CD4-positive, alpha-beta T cell treated with Interleukin-10 for 1 hour (primary cell): ENCODE data around the gene GNA14.
"Not testable (repeated sequence)": the region's sequence is repeated elsewhere in the genome, so short reads cannot be mapped to it uniquely, and the experiment has no call there.

Experiments
- DNase-seq: peaks from one replicate; pipeline ENCODE4 v3.0.0-alpha.2; 2020

GNA14 gene

DNA sequence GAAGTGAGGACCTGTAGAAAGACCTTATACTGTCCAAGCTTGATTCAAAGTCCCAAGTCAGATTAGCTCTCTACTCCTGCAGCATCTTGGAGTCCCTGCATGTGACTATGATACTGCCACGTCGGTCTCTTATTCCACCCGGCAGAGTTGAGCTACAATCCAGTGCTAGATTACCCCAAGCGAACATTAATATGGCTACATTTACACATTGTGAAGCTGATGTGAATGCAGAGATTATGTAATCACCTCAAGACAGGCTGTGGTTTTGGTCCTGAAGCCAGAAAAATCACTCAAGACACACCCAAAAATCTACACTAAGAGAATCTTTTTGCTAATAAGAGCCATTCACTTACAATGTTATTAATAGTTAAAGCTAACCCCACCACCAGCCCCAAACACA, 116.7 kb downstream of the GNA14 start:
- no peak for DNase-seq

- no peak for DNase-seq
Observed at GRCh38 chr9:77523891-77524290, 124.2 kb downstream of the GNA14 start.

DNA sequence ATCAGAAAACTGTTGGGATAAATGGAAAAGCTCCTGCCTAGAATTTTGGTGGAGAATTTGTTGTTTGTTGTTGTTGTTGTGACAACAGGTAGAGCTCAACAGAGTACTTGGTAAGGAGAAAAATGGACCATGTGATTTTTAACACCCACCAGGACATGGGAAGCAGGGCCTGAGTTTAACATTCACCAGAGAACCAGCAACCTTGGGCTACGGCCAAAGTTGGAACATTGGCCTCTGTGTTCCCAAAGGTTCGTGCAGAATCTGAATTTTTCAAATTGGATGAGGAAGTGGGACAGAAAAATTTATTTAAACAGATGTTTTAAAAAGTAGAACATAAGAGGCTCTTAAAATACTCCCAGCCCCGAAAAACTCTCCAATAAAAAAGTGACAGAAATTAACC, 127.0 kb downstream of the GNA14 start:
- no peak for DNase-seq

- no peak for DNase-seq
Observed at GRCh38 chr9:77518688-77519087, 129.4 kb downstream of the GNA14 start.

DNA sequence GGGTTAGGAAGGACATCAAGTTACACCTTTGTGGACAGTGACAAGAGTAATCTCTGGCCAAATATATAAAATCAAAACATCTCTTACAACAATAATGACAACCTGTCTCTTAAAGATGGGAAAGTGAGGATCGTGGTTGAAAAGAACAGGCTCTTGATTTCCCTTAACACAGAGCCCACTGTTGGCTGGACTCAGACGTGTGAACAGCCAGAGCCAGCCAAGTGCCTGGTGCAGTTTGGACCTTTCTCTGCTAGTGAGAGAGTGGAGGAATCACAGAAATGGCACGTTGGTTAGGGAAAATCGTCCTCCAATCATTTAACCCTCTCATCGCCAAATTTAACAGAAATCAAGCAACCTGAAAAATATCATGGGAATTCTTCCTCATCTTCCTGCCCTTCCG, 131.3 kb downstream of the GNA14 start:
- DNase-seq: no peak

DNA sequence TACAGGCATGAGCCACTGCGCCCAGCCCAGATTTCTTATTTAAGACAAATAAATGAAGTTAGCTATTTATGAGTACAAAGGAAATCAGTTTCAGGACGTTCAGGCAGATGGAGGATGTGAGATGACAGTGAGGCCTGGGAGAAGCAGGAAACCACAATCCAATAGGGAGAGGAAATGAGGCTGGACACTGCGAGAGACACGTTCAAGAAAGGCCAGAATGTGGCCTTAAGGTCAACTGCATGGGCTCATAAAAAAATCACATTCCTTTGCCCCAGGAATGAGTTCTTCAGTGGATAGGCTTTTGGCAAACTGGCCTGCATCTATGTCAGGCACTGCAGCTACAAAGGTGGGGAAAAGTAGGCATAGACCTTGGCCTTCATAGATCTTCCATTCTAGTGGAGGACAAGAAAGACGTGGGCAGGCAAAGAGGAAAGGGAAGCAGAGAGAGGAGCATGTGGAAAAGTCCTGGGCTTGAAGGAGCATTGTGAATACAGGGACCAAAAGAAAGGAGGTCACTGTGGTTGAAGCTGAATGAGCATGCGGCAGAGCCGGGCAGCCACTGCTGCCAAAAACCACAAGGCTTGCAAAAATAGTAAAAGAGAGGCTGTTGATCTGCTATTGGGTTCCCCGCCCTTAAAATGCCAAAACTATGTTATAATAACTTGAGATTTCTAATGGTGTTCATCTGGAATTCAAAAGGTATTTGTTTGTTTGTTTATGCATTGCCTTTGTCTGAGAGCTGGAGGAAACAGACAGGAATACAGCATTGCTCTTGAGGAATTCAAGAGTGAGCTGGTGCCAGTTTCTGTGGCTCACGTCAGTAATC, 133.0 kb downstream of the GNA14 start:
- no peak for DNase-seq

GRCh38 chr9:77513457-77513856, 134.7 kb downstream of the GNA14 start:
- DNase-seq: no peak

- no peak for DNase-seq
Observed at GRCh38 chr9:77512876-77513275, 135.2 kb downstream of the GNA14 start.

DNA sequence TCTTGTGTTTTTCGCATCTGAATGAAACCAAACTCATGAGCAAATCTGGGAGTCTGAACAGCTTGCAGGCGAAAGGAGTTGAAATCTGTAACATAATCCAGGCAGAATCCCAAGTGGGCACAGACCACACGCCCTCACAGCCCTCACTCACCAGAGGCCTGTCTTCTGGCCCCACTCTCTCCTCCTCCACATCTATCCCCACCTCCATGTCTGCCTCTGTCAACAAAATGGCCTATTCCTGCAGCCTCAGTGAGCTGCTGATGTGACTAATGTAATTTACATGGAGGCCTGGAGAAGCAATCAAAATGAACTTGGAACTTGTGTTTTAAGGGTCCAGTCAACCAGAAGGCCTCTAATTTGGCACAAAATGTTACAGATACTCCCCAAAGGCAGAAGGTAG, 136.6 kb downstream of the GNA14 start:
- no peak for DNase-seq

GRCh38 chr9:77510666-77511065, 137.5 kb downstream of the GNA14 start:
- DNase-seq: no peak

GRCh38 chr9:77508396-77508795, 139.7 kb downstream of the GNA14 start:
- DNase-seq: no peak

DNA sequence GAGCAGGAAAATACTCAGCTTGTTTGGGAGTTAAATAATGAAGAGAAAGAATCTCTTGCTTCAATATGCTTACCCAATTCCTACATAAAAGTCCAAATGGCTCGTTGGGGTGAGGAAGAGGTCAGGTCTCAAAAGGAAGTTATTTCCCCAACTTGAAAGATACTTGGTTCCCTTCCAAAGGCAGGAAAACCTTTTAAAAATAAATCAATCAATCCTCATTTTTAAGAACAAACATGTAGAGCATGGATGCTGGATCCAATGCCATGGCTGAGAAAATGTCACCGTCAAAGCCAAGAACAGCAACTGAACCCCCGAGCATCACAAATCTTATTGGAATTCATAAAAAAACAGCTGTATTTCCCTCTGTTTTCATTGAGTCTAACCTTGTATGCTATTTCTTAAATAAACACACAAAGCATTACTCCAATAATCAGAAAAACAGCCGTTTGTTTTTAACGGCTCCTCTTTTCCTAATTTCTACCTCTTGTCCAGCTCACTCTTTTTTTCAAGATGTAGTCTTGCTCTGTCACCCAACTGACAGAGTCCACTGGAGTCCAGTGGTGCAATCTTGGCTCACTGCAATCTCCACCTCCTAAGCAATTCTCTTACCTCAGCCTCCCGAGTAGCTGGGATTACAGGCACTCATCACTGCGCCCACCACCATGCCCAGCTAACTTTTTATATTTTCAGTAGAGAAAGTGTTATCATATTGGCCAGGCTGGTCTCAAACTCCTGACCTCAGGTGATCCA, 140.7 kb downstream of the GNA14 start:
- no peak for DNase-seq

- no peak for DNase-seq
Observed at GRCh38 chr9:77505232-77505631, 142.9 kb downstream of the GNA14 start.

DNA sequence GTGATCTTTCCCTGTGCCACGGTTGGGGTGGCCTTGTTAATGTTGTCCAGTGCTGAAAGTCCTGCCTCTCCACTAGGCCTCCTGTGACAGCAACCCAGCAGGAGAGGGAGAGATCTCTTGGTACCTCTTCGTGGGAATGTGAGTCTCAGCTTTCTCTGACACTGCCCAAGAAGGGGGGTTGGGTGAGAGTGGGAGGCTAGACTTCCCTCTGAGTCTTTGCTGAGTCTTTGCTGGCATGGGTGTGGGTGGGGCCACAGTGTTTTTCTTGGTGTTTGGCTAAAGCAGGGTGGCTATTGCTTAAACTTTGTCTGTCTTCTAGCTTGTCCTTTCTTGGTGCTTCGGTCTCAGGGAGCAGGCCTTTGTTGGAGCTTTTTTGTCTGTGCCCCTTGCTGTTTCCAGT, 145.6 kb downstream of the GNA14 start:
- DNase-seq: no peak

DNA sequence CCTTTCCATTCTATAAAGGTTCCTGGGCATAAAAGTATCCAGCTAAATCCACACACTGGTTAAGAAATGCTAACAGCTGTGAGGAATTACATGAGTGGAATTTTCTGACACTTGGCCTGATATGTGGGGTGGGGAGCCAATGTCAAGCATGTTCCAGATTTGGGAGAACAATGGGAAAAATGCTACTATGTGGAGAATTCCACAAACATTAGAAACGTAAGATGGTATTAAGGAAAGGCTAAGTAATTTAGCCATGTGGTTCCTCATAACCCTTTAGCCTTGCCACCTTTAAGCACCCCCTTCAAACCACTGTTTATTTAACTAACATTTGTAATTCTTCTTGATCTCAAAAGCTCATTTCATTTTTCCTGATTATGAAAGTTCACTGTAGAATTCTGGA, 149.2 kb downstream of the GNA14 start:
- no peak for DNase-seq

GRCh38 chr9:77497322-77498198, 150.6 kb downstream of the GNA14 start:
- no peak for DNase-seq

DNA sequence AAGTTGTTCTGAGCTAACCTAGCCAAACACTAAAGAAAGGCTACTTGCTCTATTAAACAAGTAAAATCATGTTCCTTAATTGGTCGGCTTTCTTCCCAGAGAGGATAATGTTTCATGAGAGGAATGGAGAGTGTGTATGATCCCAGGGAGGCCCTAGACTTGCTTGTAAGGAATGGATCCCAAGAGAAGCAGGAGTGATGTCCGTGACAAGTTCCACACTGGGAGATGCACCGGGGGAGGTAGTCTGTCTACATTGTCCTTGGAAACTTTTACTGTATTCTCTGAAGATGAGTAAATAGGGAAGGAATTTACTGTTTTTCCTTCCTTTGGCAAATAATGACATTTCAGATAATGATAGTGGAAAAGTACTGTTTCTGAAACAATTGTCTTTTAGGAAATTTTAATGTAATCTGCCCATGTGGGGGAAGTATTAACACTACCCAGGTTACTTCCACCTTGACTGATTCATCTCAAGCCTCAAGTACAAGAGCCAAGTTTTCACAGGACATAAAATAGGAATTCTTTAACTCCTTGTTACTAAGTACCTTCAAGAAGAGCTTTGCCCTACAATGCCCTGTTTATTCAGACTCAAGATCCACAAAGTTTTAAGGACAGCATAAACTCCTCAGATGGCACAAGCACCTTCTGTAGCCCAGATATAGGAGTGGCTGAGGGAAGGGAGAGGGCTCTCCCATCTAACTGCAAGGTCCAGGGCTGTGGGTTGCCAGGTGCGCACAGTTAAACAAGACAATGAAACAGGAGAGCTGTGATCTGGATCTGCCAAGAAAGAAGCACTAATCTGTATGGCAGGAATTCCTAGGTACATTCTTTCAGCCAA, 152.1 kb downstream of the GNA14 start:
- DNase-seq: no peak

- DNase-seq: not testable (repeated sequence)
Observed at GRCh38 chr9:77490279-77490678, 157.8 kb downstream of the GNA14 start.

GRCh38 chr9:77489405-77490163, 158.5 kb downstream of the GNA14 start:
- DNase-seq: not testable (repeated sequence)

GRCh38 chr9:77488439-77489126, 159.5 kb downstream of the GNA14 start:
- no peak for DNase-seq

GRCh38 chr9:77486968-77487367, 161.2 kb downstream of the GNA14 start:
- DNase-seq: no peak
